H9 (cell line): Measurements from ENCODE around the gene EME1. TPM values are rescaled to one million over a fixed set of nuclear protein-coding genes. Genes with fewer than 3 reads are reported as not detected.

Experiments
- DNase-seq: peaks from one replicate; pipeline ENCODE4 v3.0.0-alpha.2; 2017
- H2AFZ ChIP-seq: one replicate; pipeline ENCODE4 v1.6.1; 2013; ENCODE audit warnings: mild to moderate bottlenecking, low read length, control low read depth, moderate library complexity
- H2AK5ac ChIP-seq: 2 replicates; pipeline ENCODE4 v1.6.1; 2013; ENCODE audit warnings: low read length, control low read depth, mixed read lengths; ENCODE audit not compliant: insufficient read length
- H2BK120ac ChIP-seq: one replicate; pipeline ENCODE4 v1.6.1; 2013; ENCODE audit warnings: low read depth, mild to moderate bottlenecking, low read length, control low read depth, inconsistent platforms; ENCODE audit not compliant: poor library complexity, severe bottlenecking
- H2BK12ac ChIP-seq: 2 replicates; pipeline ENCODE4 v1.6.1; 2013; ENCODE audit warnings: low read length, control low read depth, mixed read lengths, low read depth; ENCODE audit not compliant: insufficient read length
- H2BK15ac ChIP-seq: 2 replicates; pipeline ENCODE4 v1.6.1; 2013; ENCODE audit warnings: low read depth, low read length, control low read depth
- H2BK20ac ChIP-seq: one replicate; pipeline ENCODE4 v1.6.1; 2013; ENCODE audit warnings: low read depth, mild to moderate bottlenecking, low read length, control low read depth, inconsistent platforms; ENCODE audit not compliant: poor library complexity, severe bottlenecking
- H2BK5ac ChIP-seq: 2 replicates; pipeline ENCODE4 v1.6.1; 2013; ENCODE audit warnings: low read length, control low read depth, mixed read lengths; ENCODE audit not compliant: insufficient read length
- H3K14ac ChIP-seq: 2 replicates; pipeline ENCODE4 v1.6.1; 2013; ENCODE audit warnings: low read length, control low read depth; ENCODE audit not compliant: insufficient read depth
- H3K18ac ChIP-seq: 2 replicates; pipeline ENCODE4 v1.6.1; 2013; ENCODE audit warnings: low read depth, mild to moderate bottlenecking, mixed read lengths, low read length, control low read depth; ENCODE audit not compliant: insufficient read length
- H3K23ac ChIP-seq: 2 replicates; pipeline ENCODE4 v1.6.1; 2013; ENCODE audit warnings: low read length, control low read depth, mixed read lengths, low read depth; ENCODE audit not compliant: insufficient read length
- H3K23me2 ChIP-seq: 2 replicates; pipeline ENCODE4 v1.6.1; 2013; ENCODE audit warnings: low read depth, mild to moderate bottlenecking, mixed read lengths, low read length, control low read depth; ENCODE audit not compliant: insufficient read length, poor library complexity, severe bottlenecking
- H3K27ac ChIP-seq: 2 replicates; pipeline ENCODE4 v1.5.1; 2013; ENCODE audit warnings: low read length, control low read depth, mixed read lengths, low read depth; ENCODE audit not compliant: insufficient read length
- H3K27me3 ChIP-seq: 2 replicates; pipeline ENCODE4 v1.6.1; 2013; ENCODE audit warnings: low read length, control low read depth, inconsistent platforms; ENCODE audit not compliant: insufficient read depth
- H3K4ac ChIP-seq: 2 replicates; pipeline ENCODE4 v1.6.1; 2013; ENCODE audit warnings: low read depth, mild to moderate bottlenecking, control low read depth, inconsistent platforms, low read length, moderate library complexity
- H3K4me1 ChIP-seq: 2 replicates; pipeline ENCODE4 v1.6.1; 2013; ENCODE audit warnings: low read length, control low read depth, inconsistent platforms; ENCODE audit not compliant: insufficient read depth
- H3K4me2 ChIP-seq: 2 replicates; pipeline ENCODE4 v1.6.1; 2013; ENCODE audit warnings: low read length, control low read depth, mixed read lengths; ENCODE audit not compliant: insufficient read length, insufficient read depth
- H3K56ac ChIP-seq: 2 replicates; pipeline ENCODE4 v1.6.1; 2013; ENCODE audit warnings: low read depth, mild to moderate bottlenecking, mixed read lengths, low read length, control low read depth; ENCODE audit not compliant: insufficient read length
- H3K79me1 ChIP-seq: 2 replicates; pipeline ENCODE4 v1.6.1; 2013; ENCODE audit warnings: low read depth, mild to moderate bottlenecking, moderate library complexity, low read length, control low read depth, inconsistent platforms; ENCODE audit not compliant: insufficient read depth, poor library complexity, severe bottlenecking
- H3K79me2 ChIP-seq: 2 replicates; pipeline ENCODE4 v1.6.1; 2013; ENCODE audit warnings: low read length, control low read depth, inconsistent platforms; ENCODE audit not compliant: insufficient read depth
- H3K9ac ChIP-seq: 2 replicates; pipeline ENCODE4 v1.6.1; 2013; ENCODE audit warnings: low read length, control low read depth, mixed read lengths; ENCODE audit not compliant: insufficient read length; ENCODE audit errors: extremely low read depth
- H3K9me3 ChIP-seq: one replicate; pipeline ENCODE4 v1.6.1; 2013; ENCODE audit warnings: low read depth, low read length, inconsistent platforms; ENCODE audit not compliant: control insufficient read depth
- H3T11ph ChIP-seq: one replicate; pipeline ENCODE4 v1.6.1; 2013; ENCODE audit warnings: mild to moderate bottlenecking, low read length, control low read depth, inconsistent platforms
- H4K20me1 ChIP-seq: one replicate; pipeline ENCODE4 v1.6.1; 2013; ENCODE audit not compliant: control insufficient read depth, insufficient read length, insufficient read depth
- H4K5ac ChIP-seq: 2 replicates; pipeline ENCODE4 v1.6.1; 2013; ENCODE audit warnings: low read depth, mild to moderate bottlenecking, mixed read lengths, low read length, control low read depth; ENCODE audit not compliant: insufficient read length
- H4K8ac ChIP-seq: replicated peaks from 2 replicates; pipeline ENCODE4 v1.6.1; 2013; ENCODE audit warnings: low read length, control low read depth, mixed read lengths, low read depth; ENCODE audit not compliant: insufficient read length
- H4K91ac ChIP-seq: 2 replicates; pipeline ENCODE4 v1.6.1; 2013; ENCODE audit warnings: low read depth, mild to moderate bottlenecking, moderate library complexity, mixed read lengths, low read length, control low read depth; ENCODE audit not compliant: insufficient read length
- H3K27ac Mint-ChIP-seq, 3 experiments: 2 replicates in 2 of 3; 3 replicates in 1 of 3; pipeline ENCODE4 v1.8.0; 2020 to 2021; ENCODE audit warnings: mixed read lengths in 3 of 3, mild to moderate bottlenecking in 1 of 3, moderate library complexity in 1 of 3
- H3K27me3 Mint-ChIP-seq: 2 replicates; pipeline ENCODE4 v1.8.0; 2021; ENCODE audit warnings: low read depth, mild to moderate bottlenecking, moderate library complexity, mixed read lengths
- H3K36me3 Mint-ChIP-seq, 3 experiments: 2 replicates in 2 of 3; 3 replicates in 1 of 3; pipeline ENCODE4 v1.8.0; 2020 to 2021; ENCODE audit warnings: low read depth in 3 of 3, mixed read lengths in 3 of 3; ENCODE audit not compliant: insufficient read depth in 1 of 3
- H3K4me1 Mint-ChIP-seq, 2 experiments: 2 replicates each; pipeline ENCODE4 v1.8.0; 2020; ENCODE audit warnings: mixed read lengths in 2 of 2
- H3K4me3 Mint-ChIP-seq, 2 experiments: 2 replicates in 1 of 2; 3 replicates in 1 of 2; pipeline ENCODE4 v1.8.0; 2020 to 2021; ENCODE audit warnings: mild to moderate bottlenecking in 2 of 2, mixed read lengths in 2 of 2, moderate library complexity in 1 of 2
- H3K9me3 Mint-ChIP-seq, 2 experiments: 2 replicates in 1 of 2; 3 replicates in 1 of 2; pipeline ENCODE4 v1.8.0; 2020; ENCODE audit warnings: mild to moderate bottlenecking in 2 of 2, mixed read lengths in 2 of 2, moderate library complexity in 1 of 2
- WGBS: extraction: QIAGEN DNeasy Blood & Tissue Kit; methylation state at CpG from one replicate; pipeline ENCODE4 v1.1.7; 2013; ENCODE audit warnings: missing lambda C conversion rate, low lambda C conversion rate, mixed read lengths; ENCODE audit not compliant: insufficient read length; ENCODE audit errors: extremely low coverage; 5-methylcytosine and 5-hydroxymethylcytosine counted together
- total RNA-seq: library from RNA; stranded (reverse); gene quantifications from 2 replicates; pipeline ENCODE4 v1.2.1, GENCODE V29; 2021
- TF ChIP-seq, protein P1 (sequence below): fragments of 200-600 bp; sonication (generic); conservative IDR thresholded peaks from 3 replicates; pipeline ENCODE4 v1.8.0; 2021; ENCODE audit warnings: antibody characterized with exemption, mild to moderate bottlenecking

Gene EME1
- total RNA-seq, 1 experiment from 2014 or later = 15.1 TPM

DNA sequence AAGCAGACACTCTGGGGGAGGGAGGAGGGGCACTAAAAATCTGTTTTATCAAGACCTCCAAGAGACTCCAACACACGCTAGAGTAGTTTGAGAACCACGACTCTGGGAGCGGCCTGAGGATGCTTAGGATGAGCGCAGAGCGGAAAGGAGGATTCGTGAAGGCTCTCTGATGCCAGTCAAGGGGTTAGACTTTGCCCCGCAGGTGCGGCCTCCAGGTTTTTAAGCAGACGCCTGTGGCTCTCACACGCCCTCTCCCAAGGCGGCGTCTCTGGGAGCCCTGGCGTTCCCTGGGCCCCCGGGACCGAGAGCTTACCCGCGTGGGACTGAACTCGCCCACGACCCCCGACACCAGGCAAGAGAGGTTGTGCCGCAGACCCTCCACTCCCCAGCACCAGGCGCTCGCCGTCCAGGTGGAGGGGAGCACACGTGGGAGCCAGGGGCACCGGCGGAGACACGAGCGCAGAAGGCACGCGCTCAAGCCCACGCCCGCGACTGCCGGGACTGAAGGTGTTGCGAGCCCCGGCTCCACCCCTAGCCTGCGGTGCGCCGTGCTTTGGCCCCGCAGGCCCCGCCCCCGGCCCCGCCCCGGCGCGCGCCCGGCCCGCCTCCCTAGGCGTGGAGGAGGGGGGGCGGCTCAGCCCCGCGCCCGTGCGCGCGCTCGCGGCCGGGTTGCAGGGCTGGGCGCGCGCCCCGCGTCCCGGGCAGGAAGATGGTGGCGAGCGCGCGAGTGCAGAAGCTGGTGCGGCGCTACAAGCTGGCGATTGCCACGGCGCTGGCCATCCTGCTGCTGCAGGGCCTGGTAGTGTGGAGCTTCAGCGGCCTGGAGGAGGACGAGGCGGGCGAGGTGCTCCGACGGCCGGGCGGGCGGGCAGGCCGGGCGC, 27.4 kb upstream of the EME1 start, which contains the start of gene XYLT2:
TSS of gene XYLT2 (plus strand) at position 695 of the 881 bp plus-strand sequence. CDS start at position 710, 15 bp downstream.
- Histone ChIP-seq H2BK5ac (no peak within 1 kb of the TSS), H3K4me2 (peak within 1 kb of the TSS; percentile 66), H4K8ac (no peak within 1 kb of the TSS), H3K27ac (no peak within 1 kb of the TSS), H3K79me2 (no peaks in the 10 kb centered on the region), H2BK12ac (no peak within 1 kb of the TSS), H4K5ac (no peak within 1 kb of the TSS), H2BK120ac (no peak within 1 kb of the TSS), H3K27me3 (no peaks in the 10 kb centered on the region; the same call in 1 of the 2 replicates), H3K23me2 (peaks cover 9% of the 10 kb centered on the region), H3K23ac (no peak within 1 kb of the TSS), H3K4ac (no peak within 1 kb of the TSS), H3K56ac (no peak within 1 kb of the TSS), H2BK20ac (no peak within 1 kb of the TSS), H3K9ac (peak within 1 kb of the TSS; percentile 79), H2BK15ac (no peak within 1 kb of the TSS), H3K9me3 (no peaks in the 10 kb centered on the region), H3K4me1 (peaks cover 2% of the 10 kb centered on the region; the same call in 1 of the 2 replicates), H3K18ac (peak within 1 kb of the TSS; percentile 97), H2AFZ (no peak within 1 kb of the TSS), H4K20me1 (no peaks in the 10 kb centered on the region), H2AK5ac (no peak within 1 kb of the TSS), H4K91ac (no peak within 1 kb of the TSS), H3K14ac (peak within 1 kb of the TSS; percentile 95), H3T11ph (no peak within 1 kb of the TSS), H3K79me1 (no peaks in the 10 kb centered on the region)
- no peaks in the 10 kb centered on the region; a peak in 1 of 7 replicates for H3K36me3 Mint-ChIP-seq
- peaks cover 0 to 3% of the 10 kb centered on the region in 2 experiments; a peak in 1 of 5 replicates for H3K9me3 Mint-ChIP-seq
- H3K27ac Mint-ChIP-seq = peak within 1 kb of the TSS in 2 of 3 experiments; percentile 59 to 96; a peak in 5 of 7 replicates
- H3K4me3 Mint-ChIP-seq = peak within 1 kb of the TSS; percentile 94 to 96
- peaks cover 16% of the 10 kb centered on the region for H3K27me3 Mint-ChIP-seq
- H3K4me1 Mint-ChIP-seq = peaks cover 27 to 30% of the 10 kb centered on the region in 2 experiments
- WGBS = no CpG with 5 or more reads among the region's 87 CpGs
- peak; percentile 89 for DNase-seq
- TF ChIP-seq, protein P1, sequence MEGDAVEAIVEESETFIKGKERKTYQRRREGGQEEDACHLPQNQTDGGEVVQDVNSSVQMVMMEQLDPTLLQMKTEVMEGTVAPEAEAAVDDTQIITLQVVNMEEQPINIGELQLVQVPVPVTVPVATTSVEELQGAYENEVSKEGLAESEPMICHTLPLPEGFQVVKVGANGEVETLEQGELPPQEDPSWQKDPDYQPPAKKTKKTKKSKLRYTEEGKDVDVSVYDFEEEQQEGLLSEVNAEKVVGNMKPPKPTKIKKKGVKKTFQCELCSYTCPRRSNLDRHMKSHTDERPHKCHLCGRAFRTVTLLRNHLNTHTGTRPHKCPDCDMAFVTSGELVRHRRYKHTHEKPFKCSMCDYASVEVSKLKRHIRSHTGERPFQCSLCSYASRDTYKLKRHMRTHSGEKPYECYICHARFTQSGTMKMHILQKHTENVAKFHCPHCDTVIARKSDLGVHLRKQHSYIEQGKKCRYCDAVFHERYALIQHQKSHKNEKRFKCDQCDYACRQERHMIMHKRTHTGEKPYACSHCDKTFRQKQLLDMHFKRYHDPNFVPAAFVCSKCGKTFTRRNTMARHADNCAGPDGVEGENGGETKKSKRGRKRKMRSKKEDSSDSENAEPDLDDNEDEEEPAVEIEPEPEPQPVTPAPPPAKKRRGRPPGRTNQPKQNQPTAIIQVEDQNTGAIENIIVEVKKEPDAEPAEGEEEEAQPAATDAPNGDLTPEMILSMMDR = no peak
